ENCODE results near the gene ZFYVE27.
A peak's percentile ranks its signal among the peaks of the same experiment; 100 is the strongest.

ZFYVE27 gene

GRCh38 chr10:97708976-97709946 is 27.7 kb upstream of the ZFYVE27 start:
- H3K4me3 ChIP-seq (ENCODE audit: low read length): no peak overlapping the region
- no peak for TF ChIP-seq ZNF274 (IDR thresholded peaks at IDR 0.05; ENCODE audit: low read depth, low read length)

- H3K4me3 ChIP-seq (ENCODE audit: low read length): no peak overlapping the region
- no peak for TF ChIP-seq ZNF274 (IDR thresholded peaks at IDR 0.05; ENCODE audit: low read depth, low read length)
Observed at GRCh38 chr10:97711640-97712572, 25.0 kb upstream of the ZFYVE27 start.

GRCh38 chr10:97713339-97713825 is 23.5 kb upstream of the ZFYVE27 start, which contains the start of gene MARVELD1:
MARVELD1 (plus strand) TSS chr10:97713730; CDS start chr10:97713877, 147 bp downstream.
- peak within 1 kb of the TSS; percentile 53; the same call in 1 of the 2 replicates for H3K4me3 ChIP-seq (ENCODE audit: low read length)

GRCh38 chr10:97713826-97714400 is 23.0 kb upstream of the ZFYVE27 start:
- peak overlapping the region; percentile 53; the same call in 1 of the 2 replicates for H3K4me3 ChIP-seq (ENCODE audit: low read length)
- no peak for TF ChIP-seq ZNF274 (IDR thresholded peaks at IDR 0.05; ENCODE audit: low read depth, low read length)

More at GRCh38 chr10:97713339-97713825, 23.5 kb upstream of the ZFYVE27 start, which contains the start of gene MARVELD1:
- no peak for TF ChIP-seq ZNF274 (IDR thresholded peaks at IDR 0.05; ENCODE audit: low read depth, low read length)

- peak overlapping the region; percentile 53; the same call in 1 of the 2 replicates for H3K4me3 ChIP-seq (ENCODE audit: low read length)
Observed at GRCh38 chr10:97714401-97715258, 22.3 kb upstream of the ZFYVE27 start.

GRCh38 chr10:97715259-97715874 is 21.6 kb upstream of the ZFYVE27 start:
- H3K4me3 ChIP-seq (ENCODE audit: low read length): no peak overlapping the region
- no peak for TF ChIP-seq ZNF274 (IDR thresholded peaks at IDR 0.05; ENCODE audit: low read depth, low read length)

More at GRCh38 chr10:97714401-97715258, 22.3 kb upstream of the ZFYVE27 start:
- TF ChIP-seq ZNF274 (IDR thresholded peaks at IDR 0.05; ENCODE audit: low read depth, low read length): no peak

GRCh38 chr10:97717627-97718026 is 19.3 kb upstream of the ZFYVE27 start:
- TF ChIP-seq ZNF274 (IDR thresholded peaks at IDR 0.05; ENCODE audit: low read depth, low read length): no peak
- no peak overlapping the region for H3K4me3 ChIP-seq (ENCODE audit: low read length)

GRCh38 chr10:97718178-97718577 is 18.8 kb upstream of the ZFYVE27 start:
- no peak for TF ChIP-seq ZNF274 (IDR thresholded peaks at IDR 0.05; ENCODE audit: low read depth, low read length)
- no peak overlapping the region for H3K4me3 ChIP-seq (ENCODE audit: low read length)

GRCh38 chr10:97718659-97719142 is 18.2 kb upstream of the ZFYVE27 start:
- no peak overlapping the region for H3K4me3 ChIP-seq (ENCODE audit: low read length)
- no peak for TF ChIP-seq ZNF274 (IDR thresholded peaks at IDR 0.05; ENCODE audit: low read depth, low read length)

- H3K4me3 ChIP-seq (ENCODE audit: low read length): no peak overlapping the region
- no peak for TF ChIP-seq ZNF274 (IDR thresholded peaks at IDR 0.05; ENCODE audit: low read depth, low read length)
Observed at GRCh38 chr10:97719602-97720001, 17.3 kb upstream of the ZFYVE27 start.

- no peak overlapping the region for H3K4me3 ChIP-seq (ENCODE audit: low read length)
- no peak for TF ChIP-seq ZNF274 (IDR thresholded peaks at IDR 0.05; ENCODE audit: low read depth, low read length)
Observed at GRCh38 chr10:97721871-97722780, 14.8 kb upstream of the ZFYVE27 start.
